Astrocyte of the cerebellum (primary cell): ENCODE measurements around the gene PRKCQ.

Experiments used
- DNase-seq: peaks from one replicate; pipeline ENCODE4 v3.0.0-alpha.2; 2011; ENCODE audit warnings: low read depth
- H3K4me3 ChIP-seq: 2 replicates; pipeline ENCODE4 v1.5.1; 2011; ENCODE audit warnings: mild to moderate bottlenecking, low read depth, low read length, moderate library complexity
- CTCF ChIP-seq: IDR thresholded peaks from 2 replicates; pipeline ENCODE4 v1.5.1; 2012; ENCODE audit warnings: low read length, low read depth, moderate library complexity, mild to moderate bottlenecking; ENCODE audit errors: missing control alignments
- in situ Hi-C: cut with HindIII; loops from 2 replicates; pipeline ENCODE4 v1.10.0; 2017; ENCODE audit warnings: low sequenced_read_pairs

Gene PRKCQ

GRCh38 chr10:6503171-6503570, 76.9 kb downstream of the PRKCQ start:
- no peak overlapping the region for H3K4me3 ChIP-seq
- no peak for TF ChIP-seq CTCF
- in situ Hi-C loops, result no loop called here
- no peak for DNase-seq

DNA sequence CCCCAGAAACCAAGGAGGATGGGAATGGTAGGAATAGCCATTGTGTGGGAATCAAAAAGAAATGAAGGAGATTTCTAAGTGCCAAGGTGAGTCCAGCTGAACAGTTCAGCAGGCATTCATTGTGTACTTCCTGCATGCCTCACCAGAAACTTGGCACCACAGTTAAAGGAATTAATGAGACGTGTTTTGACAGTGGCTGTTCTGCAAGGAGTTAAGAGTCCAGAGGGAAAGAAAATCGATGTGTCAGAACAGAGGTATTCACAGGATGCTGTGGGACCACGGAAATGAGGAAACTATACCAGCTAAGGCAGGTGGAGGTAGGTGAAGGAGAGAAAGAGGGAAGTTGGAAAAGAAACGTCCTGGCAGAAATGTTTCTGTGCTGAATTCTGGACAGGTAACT, 78.1 kb downstream of the PRKCQ start:
- no peak for TF ChIP-seq CTCF
- no peak overlapping the region for H3K4me3 ChIP-seq
- no peak for DNase-seq
- in situ Hi-C loops, result no loop called here

DNA sequence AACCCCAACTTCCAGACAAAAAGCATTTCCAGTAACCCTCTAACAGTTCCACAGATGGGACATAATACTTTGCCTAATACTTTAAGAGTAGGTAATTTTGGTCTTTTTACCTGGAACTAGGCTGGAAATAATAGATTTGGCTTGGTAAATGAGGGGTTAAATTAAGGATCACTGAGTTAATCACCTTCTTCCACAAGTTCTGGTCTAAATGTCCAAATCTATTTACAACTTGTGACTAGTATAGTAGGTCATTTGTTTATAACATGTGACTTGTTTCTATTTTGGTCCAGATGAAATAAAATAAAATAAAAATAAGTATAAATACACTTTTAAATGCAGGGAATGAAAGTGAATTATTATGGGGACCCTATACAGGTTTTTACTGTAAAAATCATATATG, 80.1 kb downstream of the PRKCQ start:
- no peak for TF ChIP-seq CTCF
- no peak overlapping the region for H3K4me3 ChIP-seq
- DNase-seq, result no peak
- in situ Hi-C loops, result no loop called here

DNA sequence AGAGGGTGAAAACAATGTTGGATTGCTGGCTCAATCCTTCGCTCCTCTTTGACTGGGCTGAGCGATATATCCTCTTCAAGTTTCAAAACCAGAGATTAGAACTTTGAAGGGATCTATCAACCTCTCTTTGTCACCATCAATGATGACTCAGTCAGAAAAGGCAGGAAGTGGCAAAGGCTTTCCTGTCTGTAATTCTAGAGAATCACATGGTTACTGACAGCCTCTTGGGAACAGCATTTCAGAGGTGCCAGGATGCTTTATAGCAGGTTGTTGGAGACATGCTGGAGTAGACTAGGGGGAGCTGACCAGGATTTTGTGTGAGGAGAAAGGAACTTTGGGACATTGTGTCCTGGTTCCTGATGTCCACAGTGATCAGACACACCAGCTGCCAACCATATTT, 81.3 kb downstream of the PRKCQ start:
- in situ Hi-C loops, result no loop called here
- no peak for TF ChIP-seq CTCF
- no peak overlapping the region for H3K4me3 ChIP-seq
- no peak for DNase-seq

DNA sequence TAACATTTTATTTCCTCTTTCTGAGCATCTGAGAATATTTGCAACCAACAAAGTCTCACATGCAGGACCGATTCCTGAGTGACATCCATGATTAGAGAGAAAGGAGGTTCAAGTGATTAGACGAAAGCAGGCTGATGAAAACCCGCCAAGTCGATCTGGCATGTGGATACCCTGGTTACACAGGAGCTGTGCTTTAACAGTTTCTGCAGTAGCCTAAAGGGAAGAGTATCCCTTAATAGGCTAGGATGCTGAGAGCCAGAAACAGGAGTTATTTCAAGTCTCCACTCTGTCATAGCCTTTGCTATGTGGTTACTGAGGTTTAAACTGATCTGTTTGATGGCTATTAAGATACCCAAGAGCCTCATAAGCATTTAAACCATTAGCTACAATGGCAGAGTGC, 82.5 kb downstream of the PRKCQ start:
- TF ChIP-seq CTCF, result no peak
- no peak overlapping the region for H3K4me3 ChIP-seq
- no peak for DNase-seq
- in situ Hi-C loops, result no loop called here

GRCh38 chr10:6494936-6495592, 85.0 kb downstream of the PRKCQ start:
- no peak overlapping the region for H3K4me3 ChIP-seq
- in situ Hi-C loops, result no loop called here
- no peak for DNase-seq
- no peak for TF ChIP-seq CTCF
